Colonic mucosa (tissue), 4 donors: ENCODE results near the gene PDGFD. TPM values are rescaled to one million over a fixed set of nuclear protein-coding genes. Genes with fewer than 3 reads are reported as not detected.

Experiments used
- DNase-seq: peaks from one replicate; pipeline ENCODE4 v3.0.0-alpha.2; 2020
- H3K27ac ChIP-seq: fragments of 200-600 bp; one replicate; pipeline ENCODE4 v1.8.0; 2021
- H3K27me3 ChIP-seq: fragments of 200-600 bp; one replicate; pipeline ENCODE4 v1.8.0; 2021
- H3K36me3 ChIP-seq: fragments of 200-600 bp; one replicate; pipeline ENCODE4 v1.8.0; 2021
- H3K4me1 ChIP-seq: fragments of 200-600 bp; one replicate; pipeline ENCODE4 v1.8.0; 2021; ENCODE audit warnings: mild to moderate bottlenecking
- H3K4me3 ChIP-seq: fragments of 200-600 bp; one replicate; pipeline ENCODE4 v1.8.0; 2021
- H3K9ac ChIP-seq, 2 donors: one replicate each; pipeline ENCODE4 v1.7.0; 2013; ENCODE audit warnings: control low read depth in 2 of 2, low read depth in 2 of 2, low read length in 2 of 2
- H3K9me3 ChIP-seq: fragments of 200-600 bp; one replicate; pipeline ENCODE4 v1.8.0; 2021
- intact Hi-C: fragments of 100-400 bp; cut with DNase I; formaldehyde crosslinking; loops from one replicate; pipeline ENCODE4 v1.14.1; 2022
- total RNA-seq, 2 donors: library from RNA; stranded (reverse); fragmentation: NEBNext Ultra II Directional in 1 of 2; extraction: Animal tissue kit (Norgen Biotek cat#: 25700) in 1 of 2; gene quantifications; one replicate each; pipeline ENCODE4 v1.2.1, GENCODE V29; 2021
- TF ChIP-seq, protein P1 (sequence below): fragments of 200-600 bp; IDR thresholded peaks from one replicate; pipeline ENCODE4 v1.8.0; 2022; ENCODE audit warnings: antibody characterized with exemption, mild to moderate bottlenecking
- donor health status: healthy.
- donor health status: DM: no; HTN: no; CAD: no.
- donor health status: DM: no; HTN: no; CAD: no.

Gene PDGFD
- total RNA-seq, 2 donors from 2014 or later = 2.1 to 5.4 TPM

DNA sequence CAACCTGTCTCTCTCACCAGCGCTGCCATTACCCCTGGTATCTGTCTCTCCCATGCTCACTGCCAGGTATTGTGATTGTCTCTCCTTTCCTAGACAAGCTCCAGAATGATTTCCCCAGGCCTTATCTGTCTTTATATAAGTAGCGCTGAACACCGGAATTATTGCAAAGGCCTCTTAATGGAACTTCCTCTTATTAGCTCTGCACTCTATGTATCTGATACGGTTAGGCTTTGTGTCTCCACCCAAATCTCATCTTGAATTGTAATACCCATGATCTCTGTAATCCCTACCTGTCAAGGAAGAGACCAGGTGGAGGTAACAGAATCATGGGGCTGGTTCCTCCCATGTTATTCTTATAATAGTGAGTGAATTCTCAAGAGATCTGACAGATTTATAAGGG, 88.2 kb downstream of the PDGFD start:
- TF ChIP-seq, protein P1, sequence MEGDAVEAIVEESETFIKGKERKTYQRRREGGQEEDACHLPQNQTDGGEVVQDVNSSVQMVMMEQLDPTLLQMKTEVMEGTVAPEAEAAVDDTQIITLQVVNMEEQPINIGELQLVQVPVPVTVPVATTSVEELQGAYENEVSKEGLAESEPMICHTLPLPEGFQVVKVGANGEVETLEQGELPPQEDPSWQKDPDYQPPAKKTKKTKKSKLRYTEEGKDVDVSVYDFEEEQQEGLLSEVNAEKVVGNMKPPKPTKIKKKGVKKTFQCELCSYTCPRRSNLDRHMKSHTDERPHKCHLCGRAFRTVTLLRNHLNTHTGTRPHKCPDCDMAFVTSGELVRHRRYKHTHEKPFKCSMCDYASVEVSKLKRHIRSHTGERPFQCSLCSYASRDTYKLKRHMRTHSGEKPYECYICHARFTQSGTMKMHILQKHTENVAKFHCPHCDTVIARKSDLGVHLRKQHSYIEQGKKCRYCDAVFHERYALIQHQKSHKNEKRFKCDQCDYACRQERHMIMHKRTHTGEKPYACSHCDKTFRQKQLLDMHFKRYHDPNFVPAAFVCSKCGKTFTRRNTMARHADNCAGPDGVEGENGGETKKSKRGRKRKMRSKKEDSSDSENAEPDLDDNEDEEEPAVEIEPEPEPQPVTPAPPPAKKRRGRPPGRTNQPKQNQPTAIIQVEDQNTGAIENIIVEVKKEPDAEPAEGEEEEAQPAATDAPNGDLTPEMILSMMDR = no peak
- no peak overlapping the region for H3K4me3 ChIP-seq
- H3K9ac ChIP-seq = no peak overlapping the region
- DNase-seq = no peak
- H3K4me1 ChIP-seq = no peaks in the 10 kb centered on the region
- no peaks in the 10 kb centered on the region for H3K9me3 ChIP-seq
- H3K27me3 ChIP-seq = no peaks in the 10 kb centered on the region
- H3K27ac ChIP-seq = no peak overlapping the region
- intact Hi-C loops = no loop called here
- H3K36me3 ChIP-seq = no peaks in the 10 kb centered on the region

GRCh38 chr11:104075091-104075490, 88.9 kb downstream of the PDGFD start:
- no peak for DNase-seq
- intact Hi-C loops = no loop called here
- H3K4me3 ChIP-seq = no peak overlapping the region

GRCh38 chr11:104073950-104074705, 89.8 kb downstream of the PDGFD start:
- TF ChIP-seq, protein P1 = no peak
- intact Hi-C loops = no loop called here
- Histone ChIP-seq H3K36me3 (no peaks in the 10 kb centered on the region), H3K4me3 (no peak overlapping the region), H3K27me3 (no peaks in the 10 kb centered on the region), H3K9me3 (no peaks in the 10 kb centered on the region), H3K4me1 (no peaks in the 10 kb centered on the region), H3K9ac (no peak overlapping the region), H3K27ac (no peak overlapping the region)
- no peak for DNase-seq

More at GRCh38 chr11:104075091-104075490, 88.9 kb downstream of the PDGFD start:
- Histone ChIP-seq H3K36me3 (no peaks in the 10 kb centered on the region), H3K27ac (no peak overlapping the region), H3K4me1 (no peaks in the 10 kb centered on the region), H3K9ac (no peak overlapping the region), H3K9me3 (no peaks in the 10 kb centered on the region), H3K27me3 (no peaks in the 10 kb centered on the region)
- TF ChIP-seq, protein P1 = no peak

DNA sequence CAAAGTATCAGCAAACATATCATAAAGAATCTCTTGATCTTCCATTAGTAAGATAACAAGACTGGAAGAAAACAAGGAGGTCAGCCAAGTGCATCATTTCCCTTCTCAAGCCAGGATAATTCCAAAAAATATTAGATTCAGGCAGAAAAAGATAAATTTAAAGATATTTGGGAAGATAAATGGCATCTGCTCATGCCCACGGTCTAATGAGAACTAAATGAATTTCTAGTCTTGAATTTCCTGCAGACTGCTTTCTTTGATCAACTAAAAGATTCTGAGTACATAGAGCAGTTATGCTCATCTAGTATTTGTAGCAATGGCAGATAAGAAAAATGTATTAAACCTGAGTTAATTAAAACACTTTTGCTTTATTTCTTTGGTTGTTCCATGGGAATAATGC, 96.4 kb downstream of the PDGFD start:
- Histone ChIP-seq H3K9ac (no peak overlapping the region), H3K27ac (no peak overlapping the region)
- intact Hi-C loops = no loop called here

DNA sequence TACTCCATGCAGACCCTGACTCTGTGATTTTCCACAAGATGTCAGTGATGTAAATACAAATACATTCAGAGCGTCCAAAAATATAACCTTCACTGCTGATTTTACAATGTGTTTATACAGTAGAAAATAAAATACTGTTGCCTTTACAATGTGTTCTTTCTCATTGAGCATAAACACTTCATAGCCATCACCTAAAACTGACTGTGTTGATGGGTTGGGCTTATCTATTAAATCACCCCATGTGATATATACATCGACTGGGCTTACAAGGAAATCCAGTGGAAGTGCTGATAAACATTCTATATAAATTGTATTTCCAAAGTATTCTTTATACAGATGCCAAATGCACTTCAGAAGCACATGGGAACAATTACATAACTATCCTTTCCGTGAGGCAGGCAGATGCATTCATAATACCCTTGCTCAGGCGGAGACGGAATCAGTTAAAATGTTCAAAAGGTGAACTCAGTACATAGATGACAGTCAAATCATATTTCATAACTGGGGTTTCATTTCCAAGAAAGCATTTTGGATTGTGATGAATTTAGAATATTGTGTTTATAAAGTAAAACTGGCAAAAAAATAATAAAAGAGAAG, 99.8 kb downstream of the PDGFD start:
- Histone ChIP-seq H3K4me3 (no peak overlapping the region), H3K9ac (no peak overlapping the region), H3K9me3 (no peaks in the 10 kb centered on the region), H3K4me1 (no peaks in the 10 kb centered on the region), H3K36me3 (no peaks in the 10 kb centered on the region), H3K27ac (no peak overlapping the region), H3K27me3 (no peaks in the 10 kb centered on the region)
- TF ChIP-seq, protein P1 = no peak
- intact Hi-C loops = no loop called here
- no peak for DNase-seq

More for the DNA sequence above, 96.4 kb downstream of the PDGFD start:
- no peaks in the 10 kb centered on the region for H3K27me3 ChIP-seq
- H3K9me3 ChIP-seq = no peaks in the 10 kb centered on the region
- TF ChIP-seq, protein P1 = no peak
- DNase-seq = no peak
- H3K4me3 ChIP-seq = no peak overlapping the region
- H3K4me1 ChIP-seq = no peaks in the 10 kb centered on the region
- H3K36me3 ChIP-seq = no peaks in the 10 kb centered on the region
